OCI-M2 (cell line): ENCODE results near the gene SRGAP2.
"Not testable (repeated sequence)": the region's sequence is repeated elsewhere in the genome, so short reads cannot be mapped to it uniquely, and the experiment has no call there.

Source experiments
- DNase-seq: peaks from one replicate; lab custom pipeline; 2025; ENCODE audit not compliant: unreplicated experiment; lab: John Stamatoyannopoulos, UW

SRGAP2 gene

GRCh38 chr1:206246129-206246886 lies 43.0 kb downstream of the SRGAP2 start:
- DNase-seq, result not testable (repeated sequence)

- DNase-seq, result not testable (repeated sequence)
Measured at GRCh38 chr1:206250953-206251681, 47.8 kb downstream of the SRGAP2 start.

- not testable (repeated sequence) for DNase-seq
Measured at GRCh38 chr1:206252680-206253335, 49.5 kb downstream of the SRGAP2 start.
